CD8-positive, alpha-beta memory T cell (primary cell): ENCODE measurements around the gene PDE3B. TPM values are rescaled to one million over a fixed set of nuclear protein-coding genes. Genes with fewer than 3 reads are reported as not detected.
"Not testable (repeated sequence)": the region's sequence is repeated elsewhere in the genome, so short reads cannot be mapped to it uniquely, and the experiment has no call there.

Experiments
- CTCF ChIA-PET: fragments of 350-600 bp; sonication (Branson Sonifier 250); formaldehyde crosslinking; loops from one replicate; lab custom pipeline; 2021; ENCODE audit warnings: antibody characterized with exemption; lab: Charles Lee
- POLR2A ChIA-PET: fragments of 350-600 bp; sonication (Branson Sonifier 250); formaldehyde crosslinking; loops from one replicate; lab custom pipeline; 2021; ENCODE audit warnings: antibody characterized with exemption; lab: Charles Lee
- DNase-seq, 5 donors: peaks; one replicate each; pipeline versions ENCODE4 v3.0.0 to v3.0.0-alpha.2; 2020 to 2022; ENCODE audit warnings: mixed read lengths in 1 of 5
- H3K27ac ChIP-seq: one replicate; pipeline ENCODE4 v1.7.0; 2013; ENCODE audit warnings: low read depth, mild to moderate bottlenecking, low read length, moderate library complexity
- H3K27me3 ChIP-seq: 2 replicates; pipeline ENCODE4 v1.7.0; 2013; ENCODE audit warnings: low read length, mild to moderate bottlenecking; ENCODE audit not compliant: insufficient read depth, poor library complexity, severe bottlenecking
- H3K36me3 ChIP-seq: 2 replicates; pipeline ENCODE4 v1.7.0; 2013; ENCODE audit warnings: mild to moderate bottlenecking, low read length, moderate library complexity; ENCODE audit not compliant: insufficient read depth
- H3K4me1 ChIP-seq: 2 replicates; pipeline ENCODE4 v1.7.0; 2013; ENCODE audit warnings: mild to moderate bottlenecking, low read length, moderate library complexity; ENCODE audit not compliant: insufficient read depth
- H3K4me3 ChIP-seq: 2 replicates; pipeline ENCODE4 v1.7.0; 2013; ENCODE audit warnings: mild to moderate bottlenecking, low read length
- H3K9me3 ChIP-seq: 2 replicates; pipeline ENCODE4 v1.7.0; 2013; ENCODE audit warnings: mild to moderate bottlenecking, low read length
- H3K27ac Mint-ChIP-seq, 8 donors: one replicate each; pipeline ENCODE4 v1.8.0; 2020 to 2021; ENCODE audit warnings: mixed read lengths in 8 of 8, mild to moderate bottlenecking in 6 of 8, inconsistent platforms in 3 of 8, moderate library complexity in 3 of 8
- H3K27me3 Mint-ChIP-seq, 2 donors: one replicate each; pipeline ENCODE4 v1.8.0; 2020 to 2021; ENCODE audit warnings: mixed read lengths in 2 of 2, mild to moderate bottlenecking in 1 of 2, moderate library complexity in 1 of 2
- H3K36me3 Mint-ChIP-seq, 3 donors: one replicate each; pipeline ENCODE4 v1.8.0; 2020 to 2021; ENCODE audit warnings: mixed read lengths in 3 of 3, inconsistent platforms in 1 of 3, mild to moderate bottlenecking in 1 of 3
- H3K4me1 Mint-ChIP-seq, 3 donors: one replicate each; pipeline ENCODE4 v1.8.0; 2020 to 2021; ENCODE audit warnings: mixed read lengths in 3 of 3, inconsistent platforms in 1 of 3, mild to moderate bottlenecking in 1 of 3
- H3K4me3 Mint-ChIP-seq, 7 donors: one replicate each; pipeline ENCODE4 v1.8.0; 2020 to 2021; ENCODE audit warnings: mixed read lengths in 7 of 7, mild to moderate bottlenecking in 6 of 7, moderate library complexity in 4 of 7, inconsistent platforms in 2 of 7
- H3K9me3 Mint-ChIP-seq, 5 donors: one replicate each; pipeline ENCODE4 v1.8.0; 2020 to 2022; ENCODE audit warnings: mixed read lengths in 5 of 5, mild to moderate bottlenecking in 3 of 5, moderate library complexity in 2 of 5, inconsistent platforms in 1 of 5
- polyA plus RNA-seq: library from polyadenylated mRNA; unstranded; fragments of 300-500 nt; fragmentation: Illumina TruSeq; gene quantifications from one replicate; pipeline ENCODE4 v1.2.3, GENCODE V29; 2021
- total RNA-seq, 2 experiments: library from RNA; stranded (reverse); gene quantifications; one replicate each; pipeline ENCODE4 v1.2.3, GENCODE V29; 2021

PDE3B gene
- total and polyA plus RNA-seq, 3 experiments from 2014 or later, result 39.8 to 47.2 (median 47.0) TPM

DNA sequence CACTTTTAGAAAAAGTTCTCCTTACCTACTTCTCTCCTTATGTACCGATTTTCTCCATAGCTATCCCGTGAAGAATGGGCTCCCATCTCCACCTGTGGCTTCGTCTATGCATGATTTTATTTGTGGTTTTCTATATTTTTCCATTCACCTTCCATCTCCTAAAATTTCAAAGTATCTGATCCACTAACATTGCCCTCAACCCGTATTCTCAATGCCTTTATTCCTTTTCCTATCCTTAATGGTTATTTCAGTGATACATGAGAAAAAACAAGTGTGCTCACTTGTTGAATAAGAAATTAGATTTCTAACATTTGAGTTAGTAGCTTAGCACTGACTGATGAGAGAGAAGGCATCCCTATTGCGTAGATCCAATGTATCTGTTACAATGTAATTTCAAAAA lies 231.6 kb downstream of the PDE3B start:
- H3K9me3 Mint-ChIP-seq, result no peaks in the 10 kb centered on the region
- ChIA-PET CTCF (no interaction called here), POLR2A (no interaction called here)

DNA sequence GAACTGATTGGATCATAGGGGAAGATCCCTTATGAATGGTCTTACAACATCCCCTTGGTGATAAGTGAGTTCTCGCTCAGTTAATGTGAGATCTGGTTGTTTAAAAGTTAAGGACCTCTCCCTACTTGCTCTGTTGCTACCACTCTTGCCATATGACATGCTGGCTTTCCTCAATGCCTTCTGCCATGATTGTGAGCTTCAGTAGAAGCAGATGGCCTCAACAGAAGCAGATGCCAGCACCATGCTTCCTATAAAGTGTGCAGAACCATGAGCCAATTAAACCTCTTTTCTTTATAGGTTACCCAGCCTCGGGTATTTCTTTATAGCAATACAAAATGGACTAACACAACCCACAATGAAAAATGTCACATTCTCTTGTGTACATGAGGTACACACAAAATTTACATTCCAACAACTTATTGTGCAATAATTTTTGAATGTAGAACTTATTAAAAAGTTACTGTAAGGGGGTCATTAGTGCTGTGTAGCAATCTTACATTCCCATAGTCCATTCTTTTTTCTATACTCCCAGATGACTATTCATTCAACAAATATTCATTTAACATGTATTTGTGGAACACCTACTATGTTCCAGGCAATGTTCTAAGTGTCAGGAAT lies 238.1 kb downstream of the PDE3B start:
- H3K27me3 Mint-ChIP-seq, result no peaks in the 10 kb centered on the region
- H3K9me3 Mint-ChIP-seq, result peaks cover 0 to 2% (median 0%) of the 10 kb centered on the region in 5 donors
- H3K4me1 Mint-ChIP-seq, result peaks cover 4 to 26% (median 14%) of the 10 kb centered on the region in 3 donors
- no peak overlapping the region for H3K27ac Mint-ChIP-seq
- ChIA-PET POLR2A (interaction anchor here (1.3 kb wide), 1 partner anchor 11 kb away, joined by 5 read pairs; the partner anchor contains the start of gene CYP2R1), CTCF (no interaction called here)
- H3K36me3 Mint-ChIP-seq, result peaks cover 12 to 52% (median 13%) of the 10 kb centered on the region in 3 donors
- no peak for DNase-seq
- H3K9me3 ChIP-seq, result no peaks in the 10 kb centered on the region
- H3K4me3 ChIP-seq, result no peak overlapping the region
- H3K27me3 ChIP-seq, result no peaks in the 10 kb centered on the region
- no peak overlapping the region for H3K4me3 Mint-ChIP-seq
- H3K36me3 ChIP-seq, result peaks cover 4% of the 10 kb centered on the region
- no peak overlapping the region for H3K27ac ChIP-seq
- H3K4me1 ChIP-seq, result no peaks in the 10 kb centered on the region

More for the DNA sequence above, 231.6 kb downstream of the PDE3B start:
- no peaks in the 10 kb centered on the region for H3K9me3 ChIP-seq
- Mint-ChIP-seq H3K4me3 (no peak overlapping the region), H3K4me1 (peaks cover 0 to 12% (median 4%) of the 10 kb centered on the region in 3 donors), H3K27ac (peak overlapping the region in 3 of 8 donors; percentile 3 to 92 (median 54)), H3K27me3 (no peaks in the 10 kb centered on the region), H3K36me3 (peaks cover 4 to 85% (median 25%) of the 10 kb centered on the region in 3 donors)
- H3K4me3 ChIP-seq, result no peak overlapping the region
- no peaks in the 10 kb centered on the region for H3K4me1 ChIP-seq
- peaks cover 4% of the 10 kb centered on the region for H3K36me3 ChIP-seq
- no peaks in the 10 kb centered on the region for H3K27me3 ChIP-seq
- DNase-seq, result no peak
- H3K27ac ChIP-seq, result no peak overlapping the region

DNA sequence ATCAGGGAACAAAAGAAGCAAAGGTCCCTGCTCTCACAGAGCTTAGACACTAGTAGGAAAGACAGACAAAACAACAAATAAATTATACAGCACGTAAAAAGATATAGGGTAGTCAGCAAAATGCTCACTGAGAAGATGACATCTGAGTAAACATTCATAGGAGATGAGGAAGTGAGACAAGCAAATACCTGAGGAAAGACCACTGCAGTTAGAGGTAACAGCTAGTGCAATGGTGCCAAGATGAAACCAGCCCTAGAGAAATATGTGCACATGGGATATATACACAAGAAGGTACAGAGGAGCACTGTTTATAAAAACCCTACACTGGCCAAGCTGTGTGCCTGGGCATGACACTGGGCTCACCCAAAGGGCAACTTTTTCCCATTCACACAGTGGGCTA lies 238.6 kb downstream of the PDE3B start:
- POLR2A ChIA-PET, result no interaction called here
- CTCF ChIA-PET, result no interaction called here

DNA sequence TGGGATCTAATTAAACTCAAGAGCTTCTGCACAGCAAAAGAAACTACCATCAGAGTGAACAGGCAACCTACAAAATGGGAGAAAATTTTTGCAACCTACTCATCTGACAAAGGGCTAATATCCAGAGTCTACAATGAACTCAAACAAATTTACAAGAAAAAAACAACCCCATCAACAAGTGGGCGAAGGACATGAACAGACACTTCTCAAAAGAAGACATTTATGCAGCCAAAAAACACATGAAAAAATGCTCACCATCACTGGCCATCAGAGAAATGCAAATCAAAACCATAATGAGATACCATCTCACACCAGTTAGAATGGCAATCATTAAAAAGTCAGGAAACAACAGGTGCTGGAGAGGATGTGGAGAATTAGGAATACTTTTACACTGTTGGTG lies 240.1 kb downstream of the PDE3B start:
- peaks cover 12 to 45% (median 31%) of the 10 kb centered on the region in 3 donors for H3K4me1 Mint-ChIP-seq
- peaks cover 2 to 34% (median 8%) of the 10 kb centered on the region in 3 donors for H3K36me3 Mint-ChIP-seq
- H3K27ac Mint-ChIP-seq, H3K9me3 Mint-ChIP-seq, H3K27ac ChIP-seq, H3K9me3 ChIP-seq, H3K36me3 ChIP-seq, CTCF ChIA-PET, H3K4me3 ChIP-seq, DNase-seq, H3K4me1 ChIP-seq, H3K27me3 ChIP-seq, POLR2A ChIA-PET, H3K27me3 Mint-ChIP-seq, H3K4me3 Mint-ChIP-seq: not testable (repeated sequence)

More for the DNA sequence above, 238.6 kb downstream of the PDE3B start:
- peaks cover 0 to 2% (median 0%) of the 10 kb centered on the region in 5 donors for H3K9me3 Mint-ChIP-seq
- H3K36me3 ChIP-seq, result peaks cover 4% of the 10 kb centered on the region
- peak overlapping the region in 2 of 8 donors; percentile 14 to 36 for H3K27ac Mint-ChIP-seq
- H3K4me1 Mint-ChIP-seq, result peaks cover 4 to 32% (median 18%) of the 10 kb centered on the region in 3 donors
- no peaks in the 10 kb centered on the region for H3K27me3 ChIP-seq
- H3K36me3 Mint-ChIP-seq, result peaks cover 12 to 48% (median 12%) of the 10 kb centered on the region in 3 donors
- no peaks in the 10 kb centered on the region for H3K9me3 ChIP-seq
- peaks cover 3% of the 10 kb centered on the region for H3K4me1 ChIP-seq
- no peak overlapping the region for H3K27ac ChIP-seq
- H3K4me3 Mint-ChIP-seq, result no peak overlapping the region
- H3K4me3 ChIP-seq, result no peak overlapping the region
- no peaks in the 10 kb centered on the region for H3K27me3 Mint-ChIP-seq
- no peak for DNase-seq

DNA sequence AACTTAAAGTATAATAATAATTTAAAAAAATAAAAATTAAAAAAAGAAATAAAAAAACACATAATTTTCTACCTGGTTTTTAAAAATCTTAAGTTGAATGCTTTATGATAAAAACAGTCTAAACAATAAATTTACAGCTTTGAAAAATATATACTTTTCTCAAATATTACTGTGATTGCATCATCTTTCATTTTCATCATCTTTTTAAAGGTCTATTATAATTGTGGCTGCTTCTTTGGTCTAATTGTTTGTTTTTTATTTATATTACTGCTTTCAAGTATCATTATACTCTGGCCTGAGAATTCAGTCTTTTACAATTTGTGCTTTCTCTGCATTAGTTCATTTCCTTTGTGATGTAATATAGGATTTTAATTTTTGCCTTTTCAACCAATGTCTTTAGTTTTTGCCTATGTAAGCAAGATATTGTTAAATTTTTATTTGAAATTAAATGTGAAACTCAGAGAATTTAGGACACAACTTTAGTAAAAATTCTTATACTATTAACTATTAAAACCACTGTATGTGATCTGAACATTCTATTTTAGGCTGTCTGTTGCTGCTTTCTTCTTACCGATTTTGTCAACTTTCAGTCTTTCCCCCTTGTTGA lies 241.2 kb downstream of the PDE3B start:
- no peak overlapping the region for H3K27ac ChIP-seq
- no peak overlapping the region for H3K4me3 ChIP-seq
- DNase-seq, result no peak
- CTCF ChIA-PET, result no interaction called here
- peaks cover 2 to 28% (median 8%) of the 10 kb centered on the region in 3 donors for H3K36me3 Mint-ChIP-seq
- no peaks in the 10 kb centered on the region for H3K27me3 ChIP-seq
- H3K27ac Mint-ChIP-seq, result peak overlapping the region in 1 of 8 donors; percentile 75
- POLR2A ChIA-PET, result no interaction called here
- peaks cover 15 to 55% (median 38%) of the 10 kb centered on the region in 3 donors for H3K4me1 Mint-ChIP-seq
- no peaks in the 10 kb centered on the region for H3K36me3 ChIP-seq
- H3K9me3 ChIP-seq, result no peaks in the 10 kb centered on the region
- H3K4me3 Mint-ChIP-seq, result peak overlapping the region in 1 of 7 donors; percentile 4
- peaks cover 8% of the 10 kb centered on the region for H3K4me1 ChIP-seq
- peaks cover 0 to 2% (median 0%) of the 10 kb centered on the region in 5 donors for H3K9me3 Mint-ChIP-seq
- H3K27me3 Mint-ChIP-seq, result no peaks in the 10 kb centered on the region

GRCh38 chr11:14886513-14886912 lies 242.9 kb downstream of the PDE3B start:
- H3K27me3 Mint-ChIP-seq, result peaks cover 0 to 2% of the 10 kb centered on the region in 2 donors
- Histone ChIP-seq H3K36me3 (no peaks in the 10 kb centered on the region), H3K4me1 (peaks cover 18% of the 10 kb centered on the region), H3K27me3 (no peaks in the 10 kb centered on the region), H3K9me3 (no peaks in the 10 kb centered on the region), H3K27ac (no peak overlapping the region), H3K4me3 (no peak overlapping the region)
- H3K4me3 Mint-ChIP-seq, result peak overlapping the region in 1 of 7 donors; percentile 67
- DNase-seq, result no peak
- POLR2A ChIA-PET, result no interaction called here
- CTCF ChIA-PET, result interaction anchor here (1.5 kb wide), 1 partner anchor 20 kb away, joined by 3 read pairs; no protein-coding TSS in a partner anchor
- H3K27ac Mint-ChIP-seq, result peak overlapping the region in 4 of 8 donors; percentile 2 to 64 (median 23)
- peaks cover 0 to 2% (median 0%) of the 10 kb centered on the region in 5 donors for H3K9me3 Mint-ChIP-seq
- peaks cover 24 to 64% (median 45%) of the 10 kb centered on the region in 3 donors for H3K4me1 Mint-ChIP-seq
- H3K36me3 Mint-ChIP-seq, result peaks cover 2 to 20% (median 8%) of the 10 kb centered on the region in 3 donors

GRCh38 chr11:14891143-14892035 lies 247.8 kb downstream of the PDE3B start:
- POLR2A ChIA-PET, result interaction anchor here (0.7 to 2.0 kb wide), 12 partner anchors 10 to 415 kb away, joined by 3 to 17 read pairs (median 5); partner anchors contain the start of gene PSMA1
- H3K4me3 Mint-ChIP-seq, result peak overlapping the region; percentile 92 to 98 (median 97)
- no peaks in the 10 kb centered on the region for H3K9me3 Mint-ChIP-seq
- Histone ChIP-seq H3K4me1 (peaks cover 25% of the 10 kb centered on the region), H3K36me3 (no peaks in the 10 kb centered on the region), H3K4me3 (peak overlapping the region; percentile 90), H3K9me3 (no peaks in the 10 kb centered on the region), H3K27ac (peak overlapping the region; percentile 83), H3K27me3 (no peaks in the 10 kb centered on the region)
- peaks cover 0 to 6% (median 0%) of the 10 kb centered on the region in 3 donors for H3K36me3 Mint-ChIP-seq
- DNase-seq, result peak; percentile 77 to 90 (median 86)
- peak overlapping the region; percentile 91 to 99 (median 97) for H3K27ac Mint-ChIP-seq
- peaks cover 0 to 2% of the 10 kb centered on the region in 2 donors for H3K27me3 Mint-ChIP-seq
- peaks cover 25 to 51% (median 46%) of the 10 kb centered on the region in 3 donors for H3K4me1 Mint-ChIP-seq
- CTCF ChIA-PET, result interaction anchor here (0.8 to 5.8 kb wide), 11 partner anchors 11 to 583 kb away, joined by 3 to 68 read pairs (median 6); partner anchors contain the start of genes CALCB and PSMA1
